ENCODE results near the gene ZRSR2.
"Not testable (repeated sequence)": the region's sequence is repeated elsewhere in the genome, so short reads cannot be mapped to it uniquely, and the experiment has no call there.

Gene ZRSR2, protein sequence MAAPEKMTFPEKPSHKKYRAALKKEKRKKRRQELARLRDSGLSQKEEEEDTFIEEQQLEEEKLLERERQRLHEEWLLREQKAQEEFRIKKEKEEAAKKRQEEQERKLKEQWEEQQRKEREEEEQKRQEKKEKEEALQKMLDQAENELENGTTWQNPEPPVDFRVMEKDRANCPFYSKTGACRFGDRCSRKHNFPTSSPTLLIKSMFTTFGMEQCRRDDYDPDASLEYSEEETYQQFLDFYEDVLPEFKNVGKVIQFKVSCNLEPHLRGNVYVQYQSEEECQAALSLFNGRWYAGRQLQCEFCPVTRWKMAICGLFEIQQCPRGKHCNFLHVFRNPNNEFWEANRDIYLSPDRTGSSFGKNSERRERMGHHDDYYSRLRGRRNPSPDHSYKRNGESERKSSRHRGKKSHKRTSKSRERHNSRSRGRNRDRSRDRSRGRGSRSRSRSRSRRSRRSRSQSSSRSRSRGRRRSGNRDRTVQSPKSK

DNA sequence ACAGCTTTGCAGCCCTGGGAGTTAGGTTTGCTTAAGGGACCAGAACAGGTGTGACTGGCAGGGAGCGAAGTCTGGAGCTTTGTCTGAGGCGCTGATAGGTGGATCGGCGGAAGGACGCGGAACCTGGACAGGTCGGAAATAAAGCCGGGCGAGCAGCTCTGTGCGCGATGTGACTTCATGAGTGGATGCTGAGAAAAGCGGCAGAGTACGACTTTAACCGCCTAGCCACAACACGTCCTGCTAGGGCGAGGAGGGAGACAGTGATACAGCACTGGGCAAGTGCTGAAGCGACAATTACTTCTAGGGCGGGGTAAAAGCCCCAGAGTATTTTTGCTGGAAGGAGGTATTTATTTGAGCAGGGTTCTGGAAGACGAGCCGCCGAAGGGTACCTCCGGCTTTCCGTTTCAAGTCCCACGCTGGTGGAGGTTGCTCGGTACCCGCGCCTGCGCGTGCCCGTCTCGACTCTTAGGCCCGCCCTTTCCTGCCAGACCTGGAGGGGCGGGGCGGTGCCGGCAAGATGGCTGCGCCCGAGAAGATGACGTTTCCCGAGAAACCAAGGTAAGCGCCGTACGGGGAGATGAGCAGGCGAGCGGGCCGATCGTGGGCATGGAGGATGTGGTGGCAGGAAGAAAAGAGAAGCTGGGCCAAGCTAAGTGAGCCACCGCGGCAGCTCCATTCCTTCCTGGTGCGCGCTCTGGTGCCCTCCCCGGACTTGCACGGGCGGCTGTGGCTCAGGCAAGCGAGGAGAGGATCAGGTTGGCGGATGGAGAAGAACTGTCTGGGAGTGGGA, at the start of gene ZRSR2:
Gene ZRSR2 (plus strand): TSS at position 506 of the 790 bp plus-strand sequence. CDS start 12 bp downstream, at position 518.
- DNase-seq (ENCODE audit: low read depth) = no peak

DNA sequence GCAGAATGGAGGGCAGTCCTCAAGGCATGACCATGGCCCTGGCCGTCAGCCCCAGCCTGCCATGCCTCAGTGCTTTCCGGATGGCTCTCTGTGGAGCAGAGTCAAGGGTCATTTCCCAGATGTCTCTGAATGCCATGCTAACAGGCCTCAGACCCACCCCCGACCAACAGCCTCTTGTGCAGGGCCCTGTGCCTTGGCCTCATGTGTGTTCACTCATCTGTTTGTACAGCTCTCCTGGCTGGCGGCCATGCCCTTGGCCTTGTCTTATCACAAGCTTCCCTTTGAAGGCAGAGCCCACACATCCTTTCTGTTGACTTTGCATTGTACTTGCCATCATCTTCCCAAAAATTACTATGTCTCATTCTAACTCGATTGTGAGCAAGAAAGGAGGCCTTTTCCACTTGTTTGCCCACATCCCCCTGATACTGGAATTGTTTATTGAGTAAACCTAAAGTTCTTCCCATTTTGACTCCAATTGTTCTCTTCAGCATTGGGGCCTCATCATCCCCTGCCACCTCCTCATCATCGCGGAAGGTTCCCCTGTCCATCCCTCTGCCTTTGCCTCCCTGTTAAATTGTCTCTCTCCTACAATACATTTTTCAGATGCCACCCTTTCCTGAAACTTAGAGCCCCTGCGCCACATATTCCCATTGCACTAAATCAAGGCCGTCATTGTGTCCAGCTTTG, 46.0 kb upstream of the ZRSR2 start:
- DNase-seq (ENCODE audit: low read depth) = no peak

DNA sequence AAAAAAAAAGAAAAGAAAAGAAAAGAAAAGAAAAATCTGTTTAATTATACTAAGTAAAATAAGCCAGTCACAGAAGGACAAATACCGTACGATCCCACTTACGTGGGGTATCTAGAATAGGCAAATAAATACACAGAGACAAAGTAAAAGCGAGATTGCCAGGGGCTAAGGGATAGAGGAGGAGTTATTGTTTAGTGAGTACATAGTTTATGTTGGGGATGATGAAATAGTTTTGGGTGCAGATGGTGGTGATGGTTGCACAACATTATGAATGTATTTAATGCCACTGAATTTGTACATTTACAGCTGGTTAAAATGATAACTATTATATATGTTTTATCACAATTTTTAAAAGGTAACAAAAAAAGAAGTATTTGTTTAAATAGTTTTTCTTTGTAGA, 45.1 kb upstream of the ZRSR2 start:
- DNase-seq (ENCODE audit: low read depth) = no peak

GRCh38 chrX:15746651-15747050, 43.6 kb upstream of the ZRSR2 start:
- not testable (repeated sequence) for DNase-seq (ENCODE audit: low read depth)

- DNase-seq (ENCODE audit: low read depth) = no peak
Measured at GRCh38 chrX:15747626-15748173, 42.6 kb upstream of the ZRSR2 start.

DNA sequence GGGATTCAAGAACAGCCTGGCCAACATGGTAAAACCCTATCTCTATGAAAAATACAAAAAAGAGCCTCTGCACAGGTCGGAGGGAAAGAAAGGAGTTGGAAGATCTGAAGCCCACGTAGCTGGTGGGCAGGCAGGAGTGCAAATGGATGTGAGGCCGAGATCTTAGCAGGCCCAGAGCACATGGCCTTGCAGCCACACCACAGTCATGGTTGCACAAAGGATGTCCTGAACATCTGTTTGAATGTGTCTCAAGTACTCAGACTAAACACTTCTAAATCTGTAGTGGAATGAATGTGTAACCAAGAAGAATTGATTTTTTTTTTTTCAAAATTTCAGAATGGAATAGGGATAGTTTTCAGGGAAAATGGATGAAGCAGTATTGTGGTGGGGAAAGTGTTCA, 41.4 kb upstream of the ZRSR2 start:
- no peak for DNase-seq (ENCODE audit: low read depth)

DNA sequence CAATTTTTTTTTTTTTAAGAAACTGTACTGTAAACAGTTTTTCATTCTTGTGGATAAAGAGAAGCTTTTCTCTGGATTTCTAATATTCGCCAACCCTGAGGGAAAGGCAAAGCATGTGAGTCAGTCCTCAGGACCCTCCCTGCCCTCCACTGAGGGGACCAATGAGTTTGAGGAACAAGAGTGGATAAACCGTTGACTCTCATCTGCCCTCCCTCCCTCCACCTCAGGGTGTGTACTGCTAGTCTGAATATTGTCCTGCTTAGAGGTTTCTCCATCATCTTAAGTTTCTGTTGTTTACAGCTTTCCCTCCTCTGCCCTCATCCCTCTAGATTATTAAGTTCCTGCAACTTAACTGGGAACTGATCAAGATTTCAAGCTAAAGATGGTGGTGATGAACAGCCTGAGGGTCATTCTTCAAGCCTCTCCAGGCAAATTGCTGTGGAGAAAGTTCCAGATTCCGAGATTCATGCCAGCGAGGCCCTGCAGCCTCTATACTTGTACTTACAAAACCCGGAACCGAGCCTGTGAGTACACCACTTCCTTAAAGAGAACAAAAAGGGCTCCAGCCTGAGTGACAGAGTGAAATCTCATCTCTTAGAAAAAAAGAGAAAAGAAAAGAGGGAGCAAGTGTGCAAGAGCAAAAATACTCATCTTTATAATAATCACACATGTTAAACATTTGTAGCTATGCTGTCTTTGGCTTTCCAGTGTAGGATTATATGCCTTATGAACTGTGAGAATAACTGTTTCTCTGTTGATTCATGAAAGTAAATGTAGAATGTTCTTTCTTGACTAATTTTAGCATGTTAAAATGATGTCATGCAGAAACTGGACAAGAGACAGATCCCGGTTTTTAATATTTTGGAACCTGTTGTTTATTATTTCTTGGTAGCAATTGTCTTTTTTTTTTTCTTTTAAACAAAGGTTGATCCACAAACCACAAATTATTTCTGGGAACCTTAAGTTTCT, 40.4 kb upstream of the ZRSR2 start:
- no peak for DNase-seq (ENCODE audit: low read depth)

- no peak for DNase-seq (ENCODE audit: low read depth)
Measured at GRCh38 chrX:15750611-15751154, 39.6 kb upstream of the ZRSR2 start.

GRCh38 chrX:15751155-15751819, 39.0 kb upstream of the ZRSR2 start:
- no peak for DNase-seq (ENCODE audit: low read depth)

DNA sequence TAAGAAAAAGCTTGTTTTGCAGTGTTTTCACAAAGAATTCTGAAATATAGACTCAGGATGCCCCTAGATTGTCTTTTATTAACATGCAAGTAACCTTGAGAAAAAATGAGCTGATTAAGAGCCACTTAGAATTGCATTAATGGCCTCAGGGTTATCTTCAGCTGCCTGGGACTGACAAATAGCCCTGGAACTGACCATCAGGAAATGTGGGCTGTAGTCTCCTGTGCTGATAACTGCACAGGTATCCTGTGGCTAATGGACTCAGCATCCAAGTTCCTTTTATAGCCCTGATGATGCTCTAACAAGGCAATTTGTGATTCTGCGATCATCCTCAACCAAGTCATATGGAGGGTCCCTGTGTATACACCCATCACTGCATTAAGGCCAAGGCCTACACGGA, 35.2 kb upstream of the ZRSR2 start:
- no peak for DNase-seq (ENCODE audit: low read depth)

DNA sequence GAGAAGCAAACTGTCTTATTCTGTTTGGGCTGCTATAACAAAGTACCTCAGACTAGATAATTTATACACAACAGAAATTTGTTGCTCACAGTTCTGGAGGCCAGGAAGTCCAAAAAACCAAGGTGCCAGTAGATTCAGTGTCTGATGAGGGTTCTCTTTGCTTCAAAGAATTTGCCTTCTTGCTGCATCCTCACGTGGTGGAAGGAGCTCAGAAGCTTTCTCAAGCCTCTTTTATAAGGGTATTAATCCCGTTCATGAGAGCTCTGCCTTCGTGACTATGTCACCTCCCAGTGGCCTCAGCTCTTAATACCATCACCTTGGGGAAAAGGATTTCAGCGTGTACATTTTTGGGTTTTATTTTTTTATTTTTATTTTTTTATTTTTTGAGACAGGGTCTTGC, 32.1 kb upstream of the ZRSR2 start:
- DNase-seq (ENCODE audit: low read depth) = no peak

DNA sequence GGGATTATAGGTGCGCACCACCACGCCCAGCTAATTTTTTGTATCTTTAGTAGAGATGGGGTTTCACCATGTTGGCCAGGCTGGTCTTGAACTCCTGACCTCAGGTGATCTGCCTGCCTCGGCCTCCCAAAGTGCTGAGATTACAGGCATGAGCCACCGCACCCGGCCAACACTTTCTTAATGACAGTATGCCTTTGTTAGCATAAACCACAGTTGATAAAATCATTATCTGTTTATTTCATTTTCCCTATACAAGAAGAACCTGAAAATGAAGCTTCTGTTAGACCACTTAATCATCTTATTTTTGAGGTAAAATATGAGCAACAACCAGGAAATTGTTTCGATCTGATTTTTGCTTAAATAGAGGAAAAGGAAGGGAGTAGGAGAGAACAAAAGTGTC, 30.4 kb upstream of the ZRSR2 start:
- not testable (repeated sequence) for DNase-seq (ENCODE audit: low read depth)

DNA sequence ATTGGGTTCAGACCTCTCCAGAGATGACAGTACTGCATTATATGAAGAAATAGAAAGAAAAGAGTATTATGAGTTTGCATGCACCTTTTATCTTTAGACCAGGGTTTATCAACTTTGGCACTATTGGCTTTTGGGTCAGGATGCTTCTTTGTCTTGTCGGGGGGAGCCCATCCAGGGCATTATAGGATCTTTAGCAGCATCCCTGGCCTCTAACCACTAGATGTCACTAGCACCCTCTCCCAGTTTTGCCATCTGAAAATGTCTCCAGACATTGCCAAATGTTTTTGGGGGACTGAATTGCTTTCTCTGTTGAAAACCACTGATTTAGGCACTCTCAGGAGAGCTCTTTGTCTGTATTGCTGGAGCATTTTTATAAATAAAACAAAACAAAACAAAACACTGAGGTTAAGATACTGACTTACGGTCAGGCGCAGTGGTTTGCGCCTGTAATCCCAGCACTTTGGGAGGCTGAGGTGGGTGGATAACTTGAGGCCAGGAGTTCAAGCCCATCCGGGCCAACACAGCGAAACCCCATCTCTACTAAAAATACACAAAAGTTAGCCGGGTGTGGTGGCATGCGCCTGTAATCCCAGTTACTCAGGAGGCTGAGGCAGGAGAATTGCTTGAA, 28.6 kb upstream of the ZRSR2 start:
- DNase-seq (ENCODE audit: low read depth) = no peak

DNA sequence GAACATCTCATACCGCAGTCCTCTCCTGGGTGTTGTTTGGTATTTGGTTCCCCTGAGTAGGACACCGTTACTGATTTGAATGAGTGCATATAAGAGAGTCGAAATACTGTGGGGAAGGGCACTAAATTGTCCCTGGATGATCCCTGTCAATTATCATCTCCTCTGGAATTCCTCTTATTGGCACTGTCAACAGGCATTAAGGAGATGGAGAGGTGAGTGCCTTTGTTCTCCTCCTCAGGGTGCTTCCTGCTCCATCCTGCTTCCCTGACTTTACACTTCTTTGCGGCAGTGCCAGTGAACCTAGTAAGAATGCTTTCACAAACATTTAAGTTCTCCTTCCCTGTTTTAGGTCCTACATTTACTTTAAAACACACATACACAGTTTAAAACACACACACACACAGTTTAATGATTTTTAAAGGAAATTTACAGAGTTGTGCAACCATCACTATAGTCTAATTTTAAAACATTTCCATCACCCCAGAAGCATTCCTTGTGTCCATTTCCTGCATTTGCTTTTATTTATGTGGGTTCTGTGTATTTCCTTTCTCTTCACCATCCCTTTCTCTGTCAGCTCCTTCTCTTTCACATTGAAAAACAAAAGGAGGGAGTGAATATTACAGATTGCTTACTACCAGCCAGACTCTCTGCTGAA, 20.9 kb upstream of the ZRSR2 start:
- no peak for DNase-seq (ENCODE audit: low read depth)

DNA sequence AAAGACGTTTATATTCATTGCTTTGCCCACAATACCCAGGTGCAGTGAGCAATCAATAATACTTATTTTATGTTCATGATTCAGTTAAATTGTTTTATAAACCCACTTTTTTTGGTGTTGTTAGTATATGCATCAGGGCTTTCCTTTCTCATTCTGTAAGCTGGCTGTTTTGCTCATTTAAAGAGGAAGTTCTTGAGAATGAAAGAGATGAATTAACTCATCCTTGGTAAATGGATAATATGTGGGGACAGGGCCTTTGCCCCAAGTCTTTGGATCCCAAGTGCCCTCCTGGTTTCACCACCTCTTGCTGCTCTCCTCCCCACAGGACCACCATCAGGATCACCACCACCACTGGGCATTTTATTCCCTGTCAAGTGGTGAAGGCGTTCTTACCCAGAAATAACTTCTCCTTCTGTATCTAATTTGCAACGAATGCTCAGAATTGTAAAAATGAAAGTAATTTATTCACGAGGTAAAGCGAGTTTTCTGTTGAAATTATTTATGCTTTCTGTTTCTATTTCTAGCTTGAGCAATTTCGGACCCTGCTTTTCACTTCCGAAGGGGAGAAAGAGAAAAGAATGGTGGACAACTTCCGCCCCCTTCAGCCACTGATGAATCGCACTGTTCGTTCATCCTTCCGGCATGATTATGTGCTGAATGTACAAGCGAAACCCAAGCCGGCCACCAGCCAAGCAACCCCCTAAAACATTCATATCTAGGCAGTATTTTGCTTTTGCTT, 8.2 kb upstream of the ZRSR2 start:
- DNase-seq (ENCODE audit: low read depth) = no peak

GRCh38 chrX:15785176-15785750, 5.0 kb upstream of the ZRSR2 start:
- no peak for DNase-seq (ENCODE audit: low read depth)

GRCh38 chrX:15786915-15787314, 3.4 kb upstream of the ZRSR2 start:
- DNase-seq (ENCODE audit: low read depth) = no peak

DNA sequence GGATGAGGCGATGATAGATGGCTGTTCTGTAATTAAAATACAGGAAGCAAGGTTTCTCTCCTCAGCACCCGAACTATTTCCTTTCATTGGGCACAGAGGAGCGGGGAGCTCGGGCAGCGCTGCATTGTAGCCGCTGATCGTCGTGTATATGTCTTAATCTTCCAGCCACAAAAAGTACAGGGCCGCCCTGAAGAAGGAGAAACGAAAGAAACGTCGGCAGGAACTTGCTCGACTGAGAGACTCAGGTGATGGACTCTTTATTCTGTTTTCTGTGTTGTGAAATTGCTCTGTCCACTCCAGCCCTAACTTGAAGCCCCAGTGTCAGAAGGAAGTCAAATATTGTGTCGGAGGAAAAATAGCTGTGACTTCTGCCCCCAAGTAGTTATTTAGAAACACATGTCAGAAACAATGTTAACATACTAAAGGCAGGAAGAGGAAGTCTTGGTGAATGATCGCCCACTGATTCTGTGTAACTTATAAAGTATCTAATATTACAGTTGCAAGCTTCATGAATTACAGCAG, 546 bp downstream of the ZRSR2 start:
- DNase-seq (ENCODE audit: low read depth) = no peak
